GM19351 (cell line): ENCODE results near the gene ZBTB37.
A peak's percentile ranks its signal among the peaks of the same experiment; 100 is the strongest.
"Not testable (repeated sequence)": the region's sequence is repeated elsewhere in the genome, so short reads cannot be mapped to it uniquely, and the experiment has no call there.

ENCODE experiments used
- ATAC-seq: cut with Tn5 transposase; IDR thresholded peaks from one replicate; pipeline ENCODE4 v1.9.1; 2021; ENCODE audit warnings: mild to moderate bottlenecking, moderate library complexity; ENCODE audit not compliant: unreplicated experiment

The ZBTB37 gene

GRCh38 chr1:173865468-173866164 lies 2.6 kb upstream of the ZBTB37 start:
- no peak for ATAC-seq

- no peak for ATAC-seq
Measured at GRCh38 chr1:173866413-173867115, 1.6 kb upstream of the ZBTB37 start.

- no peak for ATAC-seq
Measured at GRCh38 chr1:173867141-173867752, 933 bp upstream of the ZBTB37 start.

GRCh38 chr1:173867753-173868265 lies 371 bp upstream of the ZBTB37 start, which contains the start of gene GAS5:
Gene GAS5, minus strand, starts transcription at chr1:173867989.
- ATAC-seq, result peak; percentile 60

- no peak for ATAC-seq
Measured at GRCh38 chr1:173869021-173869359, 810 bp downstream of the ZBTB37 start.

- ATAC-seq, result peak; percentile 27
Measured at GRCh38 chr1:173870252-173871075, 2.3 kb downstream of the ZBTB37 start.

- no peak for ATAC-seq
Measured at GRCh38 chr1:173871091-173871490, 2.9 kb downstream of the ZBTB37 start.

- ATAC-seq, result no peak
Measured at GRCh38 chr1:173871500-173871899, 3.3 kb downstream of the ZBTB37 start.

GRCh38 chr1:173876732-173877131 lies 8.6 kb downstream of the ZBTB37 start:
- ATAC-seq, result no peak

- ATAC-seq, result no peak
Measured at GRCh38 chr1:173878251-173878650, 10.1 kb downstream of the ZBTB37 start.

GRCh38 chr1:173881117-173881516 lies 12.9 kb downstream of the ZBTB37 start:
- not testable (repeated sequence) for ATAC-seq

- ATAC-seq, result no peak
Measured at GRCh38 chr1:173884701-173885100, 16.5 kb downstream of the ZBTB37 start.

- ATAC-seq, result no peak
Measured at GRCh38 chr1:173886746-173887611, 18.8 kb downstream of the ZBTB37 start.

- ATAC-seq, result no peak
Measured at GRCh38 chr1:173887627-173888026, 19.4 kb downstream of the ZBTB37 start.

GRCh38 chr1:173888749-173889148 lies 20.6 kb downstream of the ZBTB37 start:
- no peak for ATAC-seq

- no peak for ATAC-seq
Measured at GRCh38 chr1:173889885-173890284, 21.7 kb downstream of the ZBTB37 start.

- ATAC-seq, result no peak
Measured at GRCh38 chr1:173893611-173894010, 25.4 kb downstream of the ZBTB37 start.

- no peak for ATAC-seq
Measured at GRCh38 chr1:173894189-173894588, 26.0 kb downstream of the ZBTB37 start.

- no peak for ATAC-seq
Measured at GRCh38 chr1:173900427-173900826, 32.2 kb downstream of the ZBTB37 start.

- ATAC-seq, result no peak
Measured at GRCh38 chr1:173900992-173901391, 32.8 kb downstream of the ZBTB37 start.
